ENCODE measurements around the gene ATXN3L.

ATXN3L gene

DNA sequence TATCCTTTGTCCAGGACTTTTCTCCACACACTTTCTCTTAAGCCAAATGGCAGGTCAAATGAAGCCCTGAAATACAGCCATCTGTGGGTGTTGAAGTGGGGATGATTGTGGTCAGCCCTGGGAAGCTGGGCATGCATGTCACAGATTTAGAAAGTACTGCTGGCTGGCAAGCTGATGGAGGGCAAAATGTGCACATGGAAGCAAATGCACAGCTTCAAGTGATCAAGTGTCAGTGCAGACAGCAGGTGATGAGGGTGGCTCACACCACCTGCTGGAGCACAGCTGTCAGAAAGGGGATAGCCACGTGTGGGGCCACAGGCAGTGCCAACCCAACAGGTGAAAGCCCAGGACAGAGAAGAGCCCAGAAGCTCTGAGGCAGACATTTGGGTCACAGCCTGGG lies 40.3 kb upstream of the ATXN3L start:
- Histone ChIP-seq H3K4me1 (ENCODE audit: control insufficient read depth, insufficient read depth, low read length) (peaks cover 18% of the 10 kb centered on the region), H3K9me3 (ENCODE audit: control insufficient read depth, insufficient read depth, low read depth, low read length) (no peaks in the 10 kb centered on the region), H3K27ac (ENCODE audit: extremely low read depth, low read depth, low read length) (no peak overlapping the region; the same call in 1 of the 2 replicates), H3K4me3 (ENCODE audit: low read depth, low read length) (no peak overlapping the region), H3K36me3 (ENCODE audit: control insufficient read depth in 2 of 2, insufficient read depth in 1 of 2, low read length in 2 of 2) (no peaks in the 10 kb centered on the region)
- ChIA-PET POLR2A (interaction anchor here (0.6 kb wide), 1 partner anchor 128 kb away, joined by 4 read pairs; no protein-coding TSS in a partner anchor), CTCF (interaction anchor here (1.5 kb wide), 1 partner anchor 14 kb away, joined by 5 read pairs; no protein-coding TSS in a partner anchor)
- TF ChIP-seq ZNF514 (tag by site-specific recombination; IDR thresholded peaks at IDR 0.05) (no peak), ZNF23 (tag by site-specific recombination; IDR thresholded peaks at IDR 0.05; ENCODE audit: borderline replicate concordance) (no peak), ZNF211 (tag by site-specific recombination; IDR thresholded peaks at IDR 0.05; ENCODE audit: low read depth) (no peak), ZSCAN18 (tag by site-specific recombination; IDR thresholded peaks at IDR 0.05) (no peak), AEBP2 (tag by site-specific recombination; IDR thresholded peaks at IDR 0.05; ENCODE audit: borderline replicate concordance) (no peak)
- TF ChIP-seq, protein P1, sequence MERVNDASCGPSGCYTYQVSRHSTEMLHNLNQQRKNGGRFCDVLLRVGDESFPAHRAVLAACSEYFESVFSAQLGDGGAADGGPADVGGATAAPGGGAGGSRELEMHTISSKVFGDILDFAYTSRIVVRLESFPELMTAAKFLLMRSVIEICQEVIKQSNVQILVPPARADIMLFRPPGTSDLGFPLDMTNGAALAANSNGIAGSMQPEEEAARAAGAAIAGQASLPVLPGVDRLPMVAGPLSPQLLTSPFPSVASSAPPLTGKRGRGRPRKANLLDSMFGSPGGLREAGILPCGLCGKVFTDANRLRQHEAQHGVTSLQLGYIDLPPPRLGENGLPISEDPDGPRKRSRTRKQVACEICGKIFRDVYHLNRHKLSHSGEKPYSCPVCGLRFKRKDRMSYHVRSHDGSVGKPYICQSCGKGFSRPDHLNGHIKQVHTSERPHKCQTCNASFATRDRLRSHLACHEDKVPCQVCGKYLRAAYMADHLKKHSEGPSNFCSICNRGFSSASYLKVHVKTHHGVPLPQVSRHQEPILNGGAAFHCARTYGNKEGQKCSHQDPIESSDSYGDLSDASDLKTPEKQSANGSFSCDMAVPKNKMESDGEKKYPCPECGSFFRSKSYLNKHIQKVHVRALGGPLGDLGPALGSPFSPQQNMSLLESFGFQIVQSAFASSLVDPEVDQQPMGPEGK (tag by site-specific recombination; IDR thresholded peaks at IDR 0.05), result no peak

- Histone ChIP-seq H3K9me3 (ENCODE audit: control insufficient read depth, insufficient read depth, low read depth, low read length) (no peaks in the 10 kb centered on the region), H3K36me3 (ENCODE audit: control insufficient read depth in 2 of 2, insufficient read depth in 1 of 2, low read length in 2 of 2) (no peaks in the 10 kb centered on the region), H3K4me3 (ENCODE audit: low read depth, low read length) (no peak overlapping the region), H3K4me1 (ENCODE audit: control insufficient read depth, insufficient read depth, low read length) (peaks cover 13% of the 10 kb centered on the region), H3K27ac (ENCODE audit: extremely low read depth, low read depth, low read length) (peak overlapping the region; percentile 80)
- TF ChIP-seq ZNF777 (tag by site-specific recombination; IDR thresholded peaks at IDR 0.05; ENCODE audit: borderline replicate concordance) (no peak), ZNF596 (tag by site-specific recombination; IDR thresholded peaks at IDR 0.05) (no peak)
- ChIA-PET CTCF (interaction anchor here (1.2 to 1.4 kb wide), 2 partner anchors 411 to 586 kb away, joined by 4 to 5 read pairs; no protein-coding TSS in a partner anchor), POLR2A (interaction anchor here (0.7 to 1.1 kb wide), 2 partner anchors 12 to 41 kb away, joined by 3 to 4 read pairs; no protein-coding TSS in a partner anchor)
Observed at GRCh38 chrX:13357925-13358324, 38.1 kb upstream of the ATXN3L start.

- TF ChIP-seq, protein P2, sequence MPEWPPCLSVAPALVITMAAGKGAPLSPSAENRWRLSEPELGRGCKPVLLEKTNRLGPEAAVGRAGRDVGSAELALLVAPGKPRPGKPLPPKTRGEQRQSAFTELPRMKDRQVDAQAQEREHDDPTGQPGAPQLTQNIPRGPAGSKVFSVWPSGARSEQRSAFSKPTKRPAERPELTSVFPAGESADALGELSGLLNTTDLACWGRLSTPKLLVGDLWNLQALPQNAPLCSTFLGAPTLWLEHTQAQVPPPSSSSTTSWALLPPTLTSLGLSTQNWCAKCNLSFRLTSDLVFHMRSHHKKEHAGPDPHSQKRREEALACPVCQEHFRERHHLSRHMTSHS (tag by site-specific recombination; IDR thresholded peaks at IDR 0.05), result no peak
- TF ChIP-seq ZNF112 (tag by site-specific recombination; IDR thresholded peaks at IDR 0.05), result no peak
- no peak for TF ChIP-seq ZNF311 (tag by site-specific recombination; IDR thresholded peaks at IDR 0.05; ENCODE audit: borderline replicate concordance)
- TF ChIP-seq TCF7L2 (IDR thresholded peaks at IDR 0.05; ENCODE audit: borderline replicate concordance, low read depth, low read length), result 0 out of 2 replicates have a peak, but pooled peaks have one; percentile 49
- TF ChIP-seq, protein P3, sequence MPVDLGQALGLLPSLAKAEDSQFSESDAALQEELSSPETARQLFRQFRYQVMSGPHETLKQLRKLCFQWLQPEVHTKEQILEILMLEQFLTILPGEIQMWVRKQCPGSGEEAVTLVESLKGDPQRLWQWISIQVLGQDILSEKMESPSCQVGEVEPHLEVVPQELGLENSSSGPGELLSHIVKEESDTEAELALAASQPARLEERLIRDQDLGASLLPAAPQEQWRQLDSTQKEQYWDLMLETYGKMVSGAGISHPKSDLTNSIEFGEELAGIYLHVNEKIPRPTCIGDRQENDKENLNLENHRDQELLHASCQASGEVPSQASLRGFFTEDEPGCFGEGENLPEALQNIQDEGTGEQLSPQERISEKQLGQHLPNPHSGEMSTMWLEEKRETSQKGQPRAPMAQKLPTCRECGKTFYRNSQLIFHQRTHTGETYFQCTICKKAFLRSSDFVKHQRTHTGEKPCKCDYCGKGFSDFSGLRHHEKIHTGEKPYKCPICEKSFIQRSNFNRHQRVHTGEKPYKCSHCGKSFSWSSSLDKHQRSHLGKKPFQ (tag by site-specific recombination; IDR thresholded peaks at IDR 0.05), result no peak
- TF ChIP-seq ZNF248 (tag by site-specific recombination; IDR thresholded peaks at IDR 0.05), result no peak
- TF ChIP-seq EGR2 (tag by site-specific recombination; IDR thresholded peaks at IDR 0.05; ENCODE audit: low read depth), result no peak
- Histone ChIP-seq H3K27ac (ENCODE audit: extremely low read depth, low read depth, low read length) (peak overlapping the region; percentile 19; the same call in 1 of the 2 replicates), H3K4me1 (ENCODE audit: control insufficient read depth, insufficient read depth, low read length) (peaks cover 6% of the 10 kb centered on the region), H3K9me3 (ENCODE audit: control insufficient read depth, insufficient read depth, low read depth, low read length) (no peaks in the 10 kb centered on the region), H3K4me3 (ENCODE audit: low read depth, low read length) (no peak overlapping the region), H3K36me3 (ENCODE audit: control insufficient read depth in 2 of 2, insufficient read depth in 1 of 2, low read length in 2 of 2) (no peaks in the 10 kb centered on the region)
- CTCF ChIA-PET, result interaction anchor here (0.5 kb wide), 1 partner anchor 9 kb away, joined by 3 read pairs; no protein-coding TSS in a partner anchor
- POLR2A ChIA-PET, result interaction anchor here (0.6 kb wide), 1 partner anchor 65 kb away, joined by 3 read pairs; no protein-coding TSS in a partner anchor
Observed at GRCh38 chrX:13346646-13347045, 26.8 kb upstream of the ATXN3L start.

Measured in HEK293 (cell line).